Prostate gland (tissue), 2 donors: ENCODE measurements around the gene MYO16.

Source experiments
- CTCF ChIP-seq, 4 experiments: fragments of 200-600 bp in 2 of 4; fragments of 450-650 bp in 2 of 4; sonication (generic) in 2 of 4; IDR thresholded peaks; 1 replicate in 3 of 4; 2 replicates in 1 of 4; pipeline ENCODE4 v1.5.1; 2016 to 2019; ENCODE audit warnings: antibody characterized with exemption in 4 of 4, mild to moderate bottlenecking in 2 of 4, moderate library complexity in 2 of 4
- POLR2AphosphoS5 ChIP-seq: sonication (generic); formaldehyde crosslinking; IDR thresholded peaks from one replicate; pipeline ENCODE4 v1.6.1; 2017; ENCODE audit warnings: antibody characterized with exemption

- TF ChIP-seq CTCF (IDR thresholded peaks at IDR 0.05): no peak
- TF ChIP-seq POLR2AphosphoS5: no peak
Observed at GRCh38 chr13:109033090-109033489, 403.7 kb downstream of the MYO16 start.
